Erythroblast (primary cell): ENCODE results near the gene HAPLN2.

Experiments
- GATA1 ChIP-seq: IDR thresholded peaks from 2 replicates; pipeline ENCODE4 v1.6.1; 2011; ENCODE audit warnings: low read depth, mild to moderate bottlenecking, control low read depth, low read length, moderate library complexity
- POLR2A ChIP-seq: IDR thresholded peaks from 2 replicates; pipeline ENCODE4 v1.6.1; 2011; ENCODE audit warnings: mild to moderate bottlenecking, low read length

- TF ChIP-seq POLR2A = no peak
- TF ChIP-seq GATA1 = no peak
Observed at GRCh38 chr1:156662005-156662799, 43.0 kb downstream of the HAPLN2 start.
